ENCODE measurements around the gene PRPF4.
A peak's percentile ranks its signal among the peaks of the same experiment; 100 is the strongest.

The PRPF4 gene

DNA sequence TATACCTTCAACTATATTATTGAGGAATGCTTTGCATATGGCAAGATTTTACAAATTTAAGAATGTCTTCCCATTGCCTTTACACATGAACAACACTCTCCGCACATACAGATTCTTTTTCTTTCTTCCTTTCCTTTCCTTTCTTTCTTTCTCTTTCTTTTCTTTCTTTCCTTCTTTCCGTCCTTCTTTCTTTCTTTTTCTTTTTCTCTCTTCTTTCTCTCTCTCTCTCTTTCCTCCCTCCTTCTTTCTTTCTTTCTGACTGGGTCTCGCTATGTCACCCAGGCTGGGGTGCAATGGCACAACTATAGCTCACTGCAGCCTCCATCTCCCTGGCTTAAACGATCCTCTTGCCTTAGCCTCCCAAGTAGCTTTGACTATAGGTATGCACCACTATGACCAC is 50.8 kb downstream of the PRPF4 start:
- TF ChIP-seq, protein P1, sequence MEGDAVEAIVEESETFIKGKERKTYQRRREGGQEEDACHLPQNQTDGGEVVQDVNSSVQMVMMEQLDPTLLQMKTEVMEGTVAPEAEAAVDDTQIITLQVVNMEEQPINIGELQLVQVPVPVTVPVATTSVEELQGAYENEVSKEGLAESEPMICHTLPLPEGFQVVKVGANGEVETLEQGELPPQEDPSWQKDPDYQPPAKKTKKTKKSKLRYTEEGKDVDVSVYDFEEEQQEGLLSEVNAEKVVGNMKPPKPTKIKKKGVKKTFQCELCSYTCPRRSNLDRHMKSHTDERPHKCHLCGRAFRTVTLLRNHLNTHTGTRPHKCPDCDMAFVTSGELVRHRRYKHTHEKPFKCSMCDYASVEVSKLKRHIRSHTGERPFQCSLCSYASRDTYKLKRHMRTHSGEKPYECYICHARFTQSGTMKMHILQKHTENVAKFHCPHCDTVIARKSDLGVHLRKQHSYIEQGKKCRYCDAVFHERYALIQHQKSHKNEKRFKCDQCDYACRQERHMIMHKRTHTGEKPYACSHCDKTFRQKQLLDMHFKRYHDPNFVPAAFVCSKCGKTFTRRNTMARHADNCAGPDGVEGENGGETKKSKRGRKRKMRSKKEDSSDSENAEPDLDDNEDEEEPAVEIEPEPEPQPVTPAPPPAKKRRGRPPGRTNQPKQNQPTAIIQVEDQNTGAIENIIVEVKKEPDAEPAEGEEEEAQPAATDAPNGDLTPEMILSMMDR (IDR thresholded peaks at IDR 0.05; ENCODE audit: low read length): no peak
- no peak for TF ChIP-seq EZH2 (optimal IDR thresholded peaks at IDR 0.05; ENCODE audit: low read depth, low read length)
- TF ChIP-seq EZH2phosphoT487 (IDR thresholded peaks at IDR 0.05; ENCODE audit: low read length): no peak
- H2AFZ ChIP-seq (ENCODE audit: low read length): no peak overlapping the region
- H3K4me3 ChIP-seq (ENCODE audit: low read length): no peak overlapping the region
- no peak overlapping the region for H3K9ac ChIP-seq (ENCODE audit: low read length)
- H3K4me1 ChIP-seq (ENCODE audit: low read length): peaks cover 8% of the 10 kb centered on the region
- H3K9me2 ChIP-seq (replicated peaks; ENCODE audit: insufficient read depth, low read length): no peaks in the 10 kb centered on the region
- H3F3A ChIP-seq (ENCODE audit: insufficient read depth, low read length): no peaks in the 10 kb centered on the region
- no peaks in the 10 kb centered on the region for H3K27me3 ChIP-seq (replicated peaks; ENCODE audit: insufficient read depth, low read length)
- no peaks in the 10 kb centered on the region for H3K79me2 ChIP-seq (ENCODE audit: low read length)
- H4K20me1 ChIP-seq (ENCODE audit: insufficient read depth, low read length): no peaks in the 10 kb centered on the region
- H3K9me3 ChIP-seq (replicated peaks; ENCODE audit: insufficient read depth, low read length): no peaks in the 10 kb centered on the region
- H3K4me2 ChIP-seq (ENCODE audit: low read depth, low read length): no peak overlapping the region
- no peak for DNase-seq
- H3K27ac ChIP-seq (ENCODE audit: low read length): no peak overlapping the region
- H3K36me3 ChIP-seq (replicated peaks; ENCODE audit: insufficient read depth, low read length): no peaks in the 10 kb centered on the region

DNA sequence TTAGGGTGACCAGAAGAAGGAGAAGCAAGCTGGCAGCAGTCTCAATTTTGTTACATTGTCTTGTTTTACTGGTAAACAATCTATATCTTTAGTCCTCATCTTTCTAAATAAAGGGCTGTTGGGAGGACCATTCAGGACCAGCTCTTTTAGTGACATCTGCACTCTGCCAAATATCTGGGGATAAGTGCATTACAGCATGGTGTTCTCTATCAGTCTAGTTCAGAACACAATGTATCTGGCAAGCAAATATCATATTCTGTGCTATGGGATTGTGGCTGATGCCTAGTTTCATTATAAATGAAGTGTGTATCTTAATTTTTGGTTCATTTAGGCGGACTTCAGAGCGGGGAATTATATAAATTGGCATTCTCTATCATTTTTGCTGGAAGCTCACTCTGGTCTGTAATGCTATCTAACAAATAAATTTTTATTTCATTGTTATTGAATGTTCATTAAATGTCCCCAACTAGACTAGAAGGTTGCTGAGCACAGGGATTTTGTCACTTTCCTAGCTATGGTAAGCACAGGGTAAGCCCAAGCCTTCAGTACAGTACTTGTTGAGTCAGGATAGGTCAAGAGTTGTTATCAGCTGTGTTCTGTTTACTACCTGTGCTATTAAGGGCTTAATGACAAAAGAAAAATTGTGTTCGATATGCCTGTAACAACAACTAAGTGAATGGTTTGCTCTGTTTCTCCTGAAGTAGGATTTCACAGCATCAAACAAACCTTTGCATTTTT is 52.8 kb downstream of the PRPF4 start:
- Histone ChIP-seq H3K4me3 (ENCODE audit: low read length) (no peak overlapping the region), H3K4me2 (ENCODE audit: low read depth, low read length) (no peak overlapping the region), H3K9me3 (replicated peaks; ENCODE audit: insufficient read depth, low read length) (no peaks in the 10 kb centered on the region), H3K9ac (ENCODE audit: low read length) (no peak overlapping the region), H3K36me3 (replicated peaks; ENCODE audit: insufficient read depth, low read length) (no peaks in the 10 kb centered on the region), H3K9me2 (replicated peaks; ENCODE audit: insufficient read depth, low read length) (no peaks in the 10 kb centered on the region), H3K4me1 (ENCODE audit: low read length) (peaks cover 19% of the 10 kb centered on the region), H4K20me1 (ENCODE audit: insufficient read depth, low read length) (no peaks in the 10 kb centered on the region), H3K27me3 (replicated peaks; ENCODE audit: insufficient read depth, low read length) (no peaks in the 10 kb centered on the region), H2AFZ (ENCODE audit: low read length) (no peak overlapping the region), H3K27ac (ENCODE audit: low read length) (no peak overlapping the region), H3F3A (ENCODE audit: insufficient read depth, low read length) (peaks cover 9% of the 10 kb centered on the region), H3K79me2 (ENCODE audit: low read length) (no peaks in the 10 kb centered on the region)
- no peak for DNase-seq
- no peak for TF ChIP-seq EZH2 (optimal IDR thresholded peaks at IDR 0.05; ENCODE audit: low read depth, low read length)

DNA sequence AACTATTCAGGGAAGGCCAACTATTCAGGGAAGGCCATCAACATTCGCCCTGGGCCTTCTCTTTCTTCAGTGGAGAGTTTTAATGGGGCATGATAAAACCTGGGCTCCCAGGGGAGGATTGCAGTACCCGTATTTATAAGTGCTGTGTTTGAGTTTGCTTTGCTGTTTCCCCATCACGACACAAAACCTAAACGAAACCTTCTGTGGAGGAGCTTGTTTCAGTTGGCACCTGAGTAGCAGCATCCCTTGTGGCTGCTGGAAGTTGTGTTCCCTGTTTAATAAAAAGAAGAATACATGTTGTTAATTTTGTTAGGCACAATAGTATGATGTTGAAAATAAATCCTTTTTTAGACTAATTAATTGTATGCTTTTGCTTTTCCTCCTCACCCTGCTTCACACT is 56.3 kb downstream of the PRPF4 start:
- no peaks in the 10 kb centered on the region for H3K9me3 ChIP-seq (replicated peaks; ENCODE audit: insufficient read depth, low read length)
- H3K36me3 ChIP-seq (replicated peaks; ENCODE audit: insufficient read depth, low read length): no peaks in the 10 kb centered on the region
- no peak overlapping the region for H3K4me3 ChIP-seq (ENCODE audit: low read length)
- H4K20me1 ChIP-seq (ENCODE audit: insufficient read depth, low read length): no peaks in the 10 kb centered on the region
- DNase-seq: peak; percentile 64
- no peaks in the 10 kb centered on the region for H3K79me2 ChIP-seq (ENCODE audit: low read length)
- no peak overlapping the region for H2AFZ ChIP-seq (ENCODE audit: low read length)
- H3K9me2 ChIP-seq (replicated peaks; ENCODE audit: insufficient read depth, low read length): no peaks in the 10 kb centered on the region
- H3K4me1 ChIP-seq (ENCODE audit: low read length): peaks cover 19% of the 10 kb centered on the region
- no peaks in the 10 kb centered on the region for H3K27me3 ChIP-seq (replicated peaks; ENCODE audit: insufficient read depth, low read length)
- H3K4me2 ChIP-seq (ENCODE audit: low read depth, low read length): peak overlapping the region; percentile 20; the same call in 1 of the 2 replicates
- peak overlapping the region; percentile 11; the same call in 1 of the 2 replicates for H3K27ac ChIP-seq (ENCODE audit: low read length)
- H3K9ac ChIP-seq (ENCODE audit: low read length): no peak overlapping the region
- TF ChIP-seq, protein P1 (IDR thresholded peaks at IDR 0.05; ENCODE audit: low read length): peak; percentile 25
- TF ChIP-seq EZH2phosphoT487 (IDR thresholded peaks at IDR 0.05; ENCODE audit: low read length): no peak
- H3F3A ChIP-seq (ENCODE audit: insufficient read depth, low read length): peaks cover 9% of the 10 kb centered on the region

DNA sequence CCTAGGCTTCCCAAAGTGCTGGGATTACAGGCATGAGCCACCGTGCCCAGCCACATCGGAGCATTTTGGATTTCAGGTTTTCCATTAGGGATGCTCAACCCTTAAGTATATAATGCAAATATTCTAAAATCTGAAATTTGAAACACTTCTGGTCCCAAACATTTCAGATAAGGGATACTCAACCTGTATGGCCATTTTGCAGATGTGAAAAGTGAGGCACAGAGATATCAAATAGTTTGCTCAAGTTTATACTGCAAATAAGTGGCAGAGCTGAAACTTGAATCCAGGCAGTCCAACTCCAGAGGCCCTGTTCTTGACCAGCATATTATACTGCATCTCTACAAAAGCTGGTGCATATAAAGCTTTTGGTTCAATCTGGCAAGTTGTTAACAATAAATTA is 62.3 kb downstream of the PRPF4 start:
- Histone ChIP-seq H3K36me3 (replicated peaks; ENCODE audit: insufficient read depth, low read length) (no peaks in the 10 kb centered on the region), H3K4me3 (ENCODE audit: low read length) (no peak overlapping the region), H4K20me1 (ENCODE audit: insufficient read depth, low read length) (no peaks in the 10 kb centered on the region), H3K9ac (ENCODE audit: low read length) (no peak overlapping the region), H3K9me3 (replicated peaks; ENCODE audit: insufficient read depth, low read length) (no peaks in the 10 kb centered on the region), H3K79me2 (ENCODE audit: low read length) (no peaks in the 10 kb centered on the region), H3K27ac (ENCODE audit: low read length) (no peak overlapping the region), H3K9me2 (replicated peaks; ENCODE audit: insufficient read depth, low read length) (no peaks in the 10 kb centered on the region), H3K4me1 (ENCODE audit: low read length) (peaks cover 6% of the 10 kb centered on the region; the same call in 1 of the 2 replicates), H2AFZ (ENCODE audit: low read length) (no peak overlapping the region), H3F3A (ENCODE audit: insufficient read depth, low read length) (no peaks in the 10 kb centered on the region), H3K27me3 (replicated peaks; ENCODE audit: insufficient read depth, low read length) (no peaks in the 10 kb centered on the region), H3K4me2 (ENCODE audit: low read depth, low read length) (no peak overlapping the region)
- TF ChIP-seq EZH2 (optimal IDR thresholded peaks at IDR 0.05; ENCODE audit: low read depth, low read length) (no peak), EZH2phosphoT487 (IDR thresholded peaks at IDR 0.05; ENCODE audit: low read length) (no peak)
- TF ChIP-seq, protein P1 (IDR thresholded peaks at IDR 0.05; ENCODE audit: low read length): no peak
- DNase-seq: no peak

Data from MM.1S (cell line).